HepG2 (cell line): ENCODE data around the gene CDSN. TPM values are rescaled to one million over a fixed set of nuclear protein-coding genes. Genes with fewer than 3 reads are reported as not detected.

Experiments used
- BRD4 ChIP-seq: sonication (generic); formaldehyde crosslinking; IDR thresholded peaks from 2 replicates; pipeline ENCODE4 v1.4.0; 2020; ENCODE audit warnings: missing genetic modification reagents
- CBX5 ChIP-seq: sonication (generic); formaldehyde crosslinking; IDR thresholded peaks from 2 replicates; pipeline ENCODE4 v1.4.0; 2020; ENCODE audit warnings: missing genetic modification reagents, borderline replicate concordance
- CCDC6 ChIP-seq: sonication (generic); formaldehyde crosslinking; IDR thresholded peaks from 2 replicates; pipeline ENCODE4 v1.8.1; 2022; ENCODE audit warnings: mild to moderate bottlenecking, missing genetic modification reagents, moderate library complexity
- FOXK1 ChIP-seq: sonication (generic); formaldehyde crosslinking; IDR thresholded peaks from 2 replicates; pipeline ENCODE4 v1.4.0; 2020; ENCODE audit warnings: low read depth, missing genetic modification reagents, borderline replicate concordance
- HNRNPK ChIP-seq: fragments of 200-400 bp; formaldehyde crosslinking; IDR thresholded peaks from 2 replicates; pipeline ENCODE4 v1.6.1; 2018; ENCODE audit warnings: low read length, low read depth, moderate library complexity, mild to moderate bottlenecking; ENCODE audit not compliant: poor library complexity, severe bottlenecking
- IRF2 ChIP-seq: IDR thresholded peaks from 2 replicates; pipeline ENCODE4 v1.6.1; 2018; ENCODE audit warnings: missing genetic modification reagents, missing compliant biosample characterization
- ISX ChIP-seq: sonication (generic); formaldehyde crosslinking; conservative IDR thresholded peaks from 2 replicates; pipeline ENCODE4 v1.5.0; 2020; ENCODE audit warnings: missing genetic modification reagents
- KMT2A ChIP-seq: sonication (generic); formaldehyde crosslinking; IDR thresholded peaks from 2 replicates; pipeline ENCODE4 v1.4.0; 2020; ENCODE audit warnings: missing genetic modification reagents
- NFE2 ChIP-seq: sonication (generic); formaldehyde crosslinking; IDR thresholded peaks from 2 replicates; pipeline ENCODE4 v1.4.0; 2020; ENCODE audit warnings: missing genetic modification reagents
- PAXIP1 ChIP-seq: sonication (generic); formaldehyde crosslinking; conservative IDR thresholded peaks from 2 replicates; pipeline ENCODE4 v1.4.0; 2020; ENCODE audit warnings: mild to moderate bottlenecking, missing genetic modification reagents, moderate library complexity
- SRY ChIP-seq: sonication (generic); formaldehyde crosslinking; IDR thresholded peaks from 2 replicates; pipeline ENCODE4 v1.8.0; 2022; ENCODE audit warnings: mild to moderate bottlenecking, missing genetic modification reagents
- TARDBP ChIP-seq: sonication (generic); formaldehyde crosslinking; IDR thresholded peaks from 2 replicates; pipeline ENCODE4 v1.8.0; 2022; ENCODE audit warnings: mild to moderate bottlenecking, missing genetic modification reagents
- ZFP82 ChIP-seq: sonication (generic); formaldehyde crosslinking; IDR thresholded peaks from 2 replicates; pipeline ENCODE4 v1.5.1; 2020; ENCODE audit warnings: mild to moderate bottlenecking, missing genetic modification reagents, borderline replicate concordance
- ZFY ChIP-seq: sonication (generic); formaldehyde crosslinking; IDR thresholded peaks from 2 replicates; pipeline ENCODE4 v1.4.0; 2020; ENCODE audit warnings: missing genetic modification reagents
- ZNF543 ChIP-seq: sonication (generic); formaldehyde crosslinking; IDR thresholded peaks from 2 replicates; pipeline ENCODE4 v1.4.0; 2020; ENCODE audit warnings: mild to moderate bottlenecking, missing genetic modification reagents
- ZNF605 ChIP-seq: sonication (generic); formaldehyde crosslinking; IDR thresholded peaks from 2 replicates; pipeline ENCODE4 v1.8.0; 2022; ENCODE audit warnings: mild to moderate bottlenecking, missing genetic modification reagents
- ZNF75D ChIP-seq: sonication (generic); formaldehyde crosslinking; IDR thresholded peaks from 2 replicates; pipeline ENCODE4 v1.8.1; 2023; ENCODE audit warnings: missing genetic modification reagents, mild to moderate bottlenecking, borderline replicate concordance
- ZNF841 ChIP-seq: sonication (generic); formaldehyde crosslinking; IDR thresholded peaks from 2 replicates; pipeline ENCODE4 v1.8.1; 2023; ENCODE audit warnings: missing genetic modification reagents, borderline replicate concordance
- ZSCAN22 ChIP-seq: sonication (generic); formaldehyde crosslinking; IDR thresholded peaks from 2 replicates; pipeline ENCODE4 v1.4.0; 2020; ENCODE audit warnings: mild to moderate bottlenecking, missing genetic modification reagents
- polyA plus RNA-seq, 8 experiments: library from polyadenylated mRNA; depleted of rRNA in 3 of 8; stranded (reverse) in 7 of 8; unstranded in 1 of 8; fragments of >200 nt; fragmentation: Illumina TruSeq in 4 of 8; extraction: Trizol in 4 of 8; gene quantifications; 2 replicates each; pipeline versions ENCODE4 v1.2.1 to v1.2.3, GENCODE V29; 2011 to 2016; ENCODE audit warnings: low read depth in 4 of 8, missing spikeins in 1 of 8, mixed read lengths in 1 of 8; ENCODE audit not compliant: insufficient read depth in 1 of 8
- total RNA-seq, 5 experiments: library from RNA; depleted of rRNA; stranded (reverse); fragments of >200 nt; fragmentation: Illumina TruSeq; extraction: Trizol; gene quantifications; 2 replicates each; pipeline ENCODE4 v1.2.3, GENCODE V29; 2016; ENCODE audit warnings: low read depth in 1 of 5
- TF ChIP-seq, protein P1 (sequence below): sonication (generic); formaldehyde crosslinking; conservative IDR thresholded peaks from 2 replicates; pipeline ENCODE4 v1.4.0; 2020; ENCODE audit warnings: missing genetic modification reagents
- TF ChIP-seq, protein P2 (sequence below): sonication (generic); formaldehyde crosslinking; IDR thresholded peaks from 2 replicates; pipeline ENCODE4 v1.9.0; 2022; ENCODE audit warnings: missing genetic modification reagents, mild to moderate bottlenecking, borderline replicate concordance
- TF ChIP-seq, protein P3 (sequence below): sonication (generic); formaldehyde crosslinking; IDR thresholded peaks from 2 replicates; pipeline ENCODE4 v1.8.0; 2023; ENCODE audit warnings: mild to moderate bottlenecking, missing genetic modification reagents

The CDSN gene
- total and polyA plus RNA-seq, 2 of the 13 experiments (the other 11 are each of a cell fraction or from before 2014, with no cell fraction given): not detected

- TF ChIP-seq, protein P1, sequence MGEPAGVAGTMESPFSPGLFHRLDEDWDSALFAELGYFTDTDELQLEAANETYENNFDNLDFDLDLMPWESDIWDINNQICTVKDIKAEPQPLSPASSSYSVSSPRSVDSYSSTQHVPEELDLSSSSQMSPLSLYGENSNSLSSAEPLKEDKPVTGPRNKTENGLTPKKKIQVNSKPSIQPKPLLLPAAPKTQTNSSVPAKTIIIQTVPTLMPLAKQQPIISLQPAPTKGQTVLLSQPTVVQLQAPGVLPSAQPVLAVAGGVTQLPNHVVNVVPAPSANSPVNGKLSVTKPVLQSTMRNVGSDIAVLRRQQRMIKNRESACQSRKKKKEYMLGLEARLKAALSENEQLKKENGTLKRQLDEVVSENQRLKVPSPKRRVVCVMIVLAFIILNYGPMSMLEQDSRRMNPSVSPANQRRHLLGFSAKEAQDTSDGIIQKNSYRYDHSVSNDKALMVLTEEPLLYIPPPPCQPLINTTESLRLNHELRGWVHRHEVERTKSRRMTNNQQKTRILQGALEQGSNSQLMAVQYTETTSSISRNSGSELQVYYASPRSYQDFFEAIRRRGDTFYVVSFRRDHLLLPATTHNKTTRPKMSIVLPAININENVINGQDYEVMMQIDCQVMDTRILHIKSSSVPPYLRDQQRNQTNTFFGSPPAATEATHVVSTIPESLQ (CRISPR knock-in tag): no peak
- TF ChIP-seq, protein P2, sequence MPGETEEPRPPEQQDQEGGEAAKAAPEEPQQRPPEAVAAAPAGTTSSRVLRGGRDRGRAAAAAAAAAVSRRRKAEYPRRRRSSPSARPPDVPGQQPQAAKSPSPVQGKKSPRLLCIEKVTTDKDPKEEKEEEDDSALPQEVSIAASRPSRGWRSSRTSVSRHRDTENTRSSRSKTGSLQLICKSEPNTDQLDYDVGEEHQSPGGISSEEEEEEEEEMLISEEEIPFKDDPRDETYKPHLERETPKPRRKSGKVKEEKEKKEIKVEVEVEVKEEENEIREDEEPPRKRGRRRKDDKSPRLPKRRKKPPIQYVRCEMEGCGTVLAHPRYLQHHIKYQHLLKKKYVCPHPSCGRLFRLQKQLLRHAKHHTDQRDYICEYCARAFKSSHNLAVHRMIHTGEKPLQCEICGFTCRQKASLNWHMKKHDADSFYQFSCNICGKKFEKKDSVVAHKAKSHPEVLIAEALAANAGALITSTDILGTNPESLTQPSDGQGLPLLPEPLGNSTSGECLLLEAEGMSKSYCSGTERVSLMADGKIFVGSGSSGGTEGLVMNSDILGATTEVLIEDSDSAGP (CRISPR knock-in tag): peak; percentile 79
- TF ChIP-seq PAXIP1 (peak; percentile 63), ZNF543 (CRISPR knock-in tag) (0 out of 2 replicates have a peak, but pooled peaks have one; percentile 55), IRF2 (CRISPR knock-in tag) (peak; percentile 14; the same call in 1 of the 2 replicates), ZNF605 (CRISPR knock-in tag) (peak; percentile 46; the same call in 1 of the 2 replicates), HNRNPK (peak; percentile 96), ZNF841 (CRISPR knock-in tag) (peak; percentile 28; the same call in 1 of the 2 replicates), NFE2 (no peak), TARDBP (CRISPR knock-in tag) (peak; percentile 86), ZFP82 (CRISPR knock-in tag) (no peak), CCDC6 (peak; percentile 80; the same call in 1 of the 2 replicates), ZNF75D (CRISPR knock-in tag) (no peak), ZFY (peak; percentile 78), CBX5 (CRISPR knock-in tag) (0 out of 2 replicates have a peak, but pooled peaks have one; percentile 13), ISX (CRISPR knock-in tag) (no peak), SRY (CRISPR knock-in tag) (peak; percentile 91; the same call in 1 of the 2 replicates), ZSCAN22 (no peak), KMT2A (CRISPR knock-in tag) (peak; percentile 30; the same call in 1 of the 2 replicates), FOXK1 (peak; percentile 63; the same call in 1 of the 2 replicates), BRD4 (CRISPR knock-in tag) (no peak)
- TF ChIP-seq, protein P3, sequence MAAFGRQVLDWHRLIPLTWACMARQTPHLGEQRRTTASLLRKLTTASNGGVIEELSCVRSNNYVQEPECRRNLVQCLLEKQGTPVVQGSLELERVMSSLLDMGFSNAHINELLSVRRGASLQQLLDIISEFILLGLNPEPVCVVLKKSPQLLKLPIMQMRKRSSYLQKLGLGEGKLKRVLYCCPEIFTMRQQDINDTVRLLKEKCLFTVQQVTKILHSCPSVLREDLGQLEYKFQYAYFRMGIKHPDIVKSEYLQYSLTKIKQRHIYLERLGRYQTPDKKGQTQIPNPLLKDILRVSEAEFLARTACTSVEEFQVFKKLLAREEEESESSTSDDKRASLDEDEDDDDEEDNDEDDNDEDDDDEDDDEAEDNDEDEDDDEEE (CRISPR knock-in tag): no peak
Observed at GRCh38 chr6:31158140-31158862, 38.1 kb upstream of the CDSN start, which contains the start of gene TCF19 (continued).
